HG03095 (cell line): ENCODE measurements around the gene SBDS.
"Not testable (repeated sequence)": the region's sequence is repeated elsewhere in the genome, so short reads cannot be mapped to it uniquely, and the experiment has no call there.

Experiments
- ATAC-seq: cut with Tn5 transposase; IDR thresholded peaks from one replicate; pipeline ENCODE4 v1.9.1; 2021; ENCODE audit warnings: moderate library complexity; ENCODE audit not compliant: unreplicated experiment

Gene SBDS

GRCh38 chr7:66996444-66997191 is 1.2 kb upstream of the SBDS start, which contains the start of gene TYW1:
TSS of gene TYW1 (plus strand) at chr7:66996833. CDS start at chr7:66996979, 146 bp downstream.
- peak; percentile 88 for ATAC-seq

GRCh38 chr7:66994691-66995049 is 716 bp downstream of the SBDS start:
- not testable (repeated sequence) for ATAC-seq

GRCh38 chr7:66994051-66994450 is 1.3 kb downstream of the SBDS start:
- not testable (repeated sequence) for ATAC-seq

- not testable (repeated sequence) for ATAC-seq
Measured at GRCh38 chr7:66989552-66989951, 5.8 kb downstream of the SBDS start.

GRCh38 chr7:66980336-66980735 is 15.1 kb downstream of the SBDS start:
- ATAC-seq, result not testable (repeated sequence)

GRCh38 chr7:66979013-66979412 is 16.4 kb downstream of the SBDS start:
- not testable (repeated sequence) for ATAC-seq

- not testable (repeated sequence) for ATAC-seq
Measured at GRCh38 chr7:66978312-66978711, 17.1 kb downstream of the SBDS start.

GRCh38 chr7:66974986-66975590 is 20.3 kb downstream of the SBDS start:
- ATAC-seq, result no peak

- ATAC-seq, result no peak
Measured at GRCh38 chr7:66970310-66970709, 25.1 kb downstream of the SBDS start.

GRCh38 chr7:66969001-66969400 is 26.4 kb downstream of the SBDS start:
- ATAC-seq, result not testable (repeated sequence)

GRCh38 chr7:66967029-66967428 is 28.4 kb downstream of the SBDS start:
- no peak for ATAC-seq

GRCh38 chr7:66964411-66964810 is 31.0 kb downstream of the SBDS start:
- ATAC-seq, result no peak

GRCh38 chr7:66961096-66961495 is 34.3 kb downstream of the SBDS start:
- no peak for ATAC-seq

- no peak for ATAC-seq
Measured at GRCh38 chr7:66960192-66960591, 35.2 kb downstream of the SBDS start.

- no peak for ATAC-seq
Measured at GRCh38 chr7:66958538-66959350, 36.6 kb downstream of the SBDS start.

GRCh38 chr7:66957595-66958290 is 37.6 kb downstream of the SBDS start:
- no peak for ATAC-seq

- ATAC-seq, result no peak
Measured at GRCh38 chr7:66953044-66953427, 42.4 kb downstream of the SBDS start.

GRCh38 chr7:66952343-66953043 is 42.9 kb downstream of the SBDS start:
- no peak for ATAC-seq

- no peak for ATAC-seq
Measured at GRCh38 chr7:66950763-66951162, 44.6 kb downstream of the SBDS start.

- ATAC-seq, result no peak
Measured at GRCh38 chr7:66950311-66950710, 45.1 kb downstream of the SBDS start.
